GM23338 (cell line): ENCODE results near the gene CTBP2.

Experiments
- CREB1 ChIP-seq: fragments of 250-450 bp; sonication (Bioruptor Pico); IDR thresholded peaks from 2 replicates; pipeline ENCODE4 v1.5.0; 2020; ENCODE audit warnings: low read depth, mild to moderate bottlenecking, moderate library complexity
- EZH2 ChIP-seq: fragments of 200-600 bp; sonication (generic); IDR thresholded peaks from one replicate; pipeline ENCODE4 v1.8.0; 2017; ENCODE audit warnings: antibody characterized with exemption, mild to moderate bottlenecking, low read depth; ENCODE audit not compliant: unreplicated experiment
- TF ChIP-seq, protein P1 (sequence below), 2 experiments: fragments of 200-600 bp in 1 of 2; sonication (generic) in 1 of 2; conservative IDR thresholded peaks; 2 replicates each; pipeline versions ENCODE4 v1.5.1 to v1.6.1; 2016 to 2017; ENCODE audit warnings: antibody characterized with exemption in 2 of 2, low read depth in 2 of 2, mild to moderate bottlenecking in 2 of 2, moderate library complexity in 1 of 2

DNA sequence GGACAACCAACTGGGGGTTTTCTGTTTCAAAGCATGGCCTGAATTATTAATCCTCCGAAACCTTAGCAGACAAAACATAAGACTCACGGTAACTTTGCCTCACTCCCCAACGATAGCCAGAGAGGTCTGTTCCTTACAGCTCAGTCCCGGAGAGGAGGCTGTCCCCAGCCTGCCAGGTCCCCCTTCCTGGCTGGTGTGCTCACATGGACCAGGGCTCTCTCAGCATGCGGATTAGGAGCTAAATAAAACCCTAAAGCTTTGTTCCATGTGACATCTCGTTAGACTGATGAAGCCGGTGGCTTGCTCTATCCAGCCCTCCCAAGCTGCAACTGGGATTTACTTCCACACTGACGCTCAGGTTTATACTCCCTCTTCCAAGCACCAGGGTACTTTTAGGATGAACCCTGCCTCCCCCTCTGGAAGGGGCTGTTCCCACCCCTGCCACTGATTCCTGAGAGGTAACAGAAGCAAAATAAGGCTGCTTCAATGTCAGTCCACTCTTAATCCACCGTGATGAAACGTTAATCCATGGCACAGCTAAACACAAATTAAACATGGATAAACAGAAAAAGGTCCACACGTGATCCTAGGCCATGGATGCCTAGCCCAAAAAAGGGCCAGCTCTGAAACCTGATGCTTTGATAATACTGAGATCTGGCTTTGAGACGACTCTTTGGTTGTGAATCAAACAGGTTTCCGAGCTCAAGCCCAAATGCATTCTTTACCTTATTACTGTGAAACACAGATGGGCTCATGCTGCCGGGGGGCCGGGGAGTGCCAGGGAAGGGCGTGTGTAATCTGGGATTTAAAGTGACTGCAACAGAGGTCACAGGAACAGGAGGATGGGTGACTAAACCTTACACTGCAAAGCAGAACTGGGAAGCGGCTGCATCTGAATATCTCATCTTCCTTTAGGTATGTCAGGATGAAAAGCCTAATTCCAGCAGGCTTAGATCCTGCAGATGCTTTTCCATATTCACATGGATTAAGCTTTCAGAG lies 132.2 kb downstream of the CTBP2 start:
- TF ChIP-seq CREB1 (CRISPR knock-in tag), result no peak
- TF ChIP-seq EZH2, result no peak
- TF ChIP-seq, protein P1, sequence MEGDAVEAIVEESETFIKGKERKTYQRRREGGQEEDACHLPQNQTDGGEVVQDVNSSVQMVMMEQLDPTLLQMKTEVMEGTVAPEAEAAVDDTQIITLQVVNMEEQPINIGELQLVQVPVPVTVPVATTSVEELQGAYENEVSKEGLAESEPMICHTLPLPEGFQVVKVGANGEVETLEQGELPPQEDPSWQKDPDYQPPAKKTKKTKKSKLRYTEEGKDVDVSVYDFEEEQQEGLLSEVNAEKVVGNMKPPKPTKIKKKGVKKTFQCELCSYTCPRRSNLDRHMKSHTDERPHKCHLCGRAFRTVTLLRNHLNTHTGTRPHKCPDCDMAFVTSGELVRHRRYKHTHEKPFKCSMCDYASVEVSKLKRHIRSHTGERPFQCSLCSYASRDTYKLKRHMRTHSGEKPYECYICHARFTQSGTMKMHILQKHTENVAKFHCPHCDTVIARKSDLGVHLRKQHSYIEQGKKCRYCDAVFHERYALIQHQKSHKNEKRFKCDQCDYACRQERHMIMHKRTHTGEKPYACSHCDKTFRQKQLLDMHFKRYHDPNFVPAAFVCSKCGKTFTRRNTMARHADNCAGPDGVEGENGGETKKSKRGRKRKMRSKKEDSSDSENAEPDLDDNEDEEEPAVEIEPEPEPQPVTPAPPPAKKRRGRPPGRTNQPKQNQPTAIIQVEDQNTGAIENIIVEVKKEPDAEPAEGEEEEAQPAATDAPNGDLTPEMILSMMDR (conservative IDR thresholded peaks at IDR 0.05; ENCODE audit: low read depth in 2 of 2), result no peak
